K562 (cell line): ENCODE measurements around the gene HSD17B1. TPM values are rescaled to one million over a fixed set of nuclear protein-coding genes. Genes with fewer than 3 reads are reported as not detected.

Experiments
- CBFA2T2 ChIP-seq: fragments of 450-650 bp; conservative IDR thresholded peaks from 2 replicates; pipeline ENCODE4 v1.6.1; 2017; ENCODE audit warnings: mild to moderate bottlenecking
- CBFA2T3 ChIP-seq: fragments of 450-650 bp; IDR thresholded peaks from 2 replicates; pipeline ENCODE4 v1.6.1; 2017
- E2F6 ChIP-seq, 2 experiments: IDR thresholded peaks; 2 replicates each; pipeline ENCODE4 v1.6.1; 2011; ENCODE audit warnings: borderline replicate concordance in 1 of 2, control low read depth in 1 of 2, low read depth in 1 of 2, low read length in 1 of 2, mild to moderate bottlenecking in 1 of 2, mixed read lengths in 1 of 2, moderate library complexity in 1 of 2; ENCODE audit not compliant: insufficient read depth in 1 of 2, insufficient read length in 1 of 2, poor library complexity in 1 of 2, severe bottlenecking in 1 of 2; ENCODE audit errors: extremely low read depth in 1 of 2
- E2F8 ChIP-seq: fragments of 450-650 bp; IDR thresholded peaks from 2 replicates; pipeline ENCODE4 v1.7.1; 2018; ENCODE audit warnings: mild to moderate bottlenecking, low read depth; ENCODE audit not compliant: partially characterized antibody
- IFI16 ChIP-seq: fragments of 250-450 bp; sonication (Bioruptor Pico); IDR thresholded peaks from 2 replicates; pipeline ENCODE4 v2.1.2; 2022; ENCODE audit warnings: mild to moderate bottlenecking, inconsistent platforms
- NCOA4 ChIP-seq: fragments of 450-650 bp; IDR thresholded peaks from 2 replicates; pipeline ENCODE4 v1.6.1; 2018; ENCODE audit warnings: mild to moderate bottlenecking; ENCODE audit not compliant: partially characterized antibody
- NR2C2 ChIP-seq, 2 experiments: fragments of 200-800 bp in 1 of 2; sonication (Bioruptor generic) in 1 of 2; sonication (generic) in 1 of 2; formaldehyde crosslinking in 1 of 2; IDR thresholded peaks; 2 replicates each; pipeline versions ENCODE4 v1.6.1 to v1.8.0; 2016 to 2022; ENCODE audit warnings: mild to moderate bottlenecking in 1 of 2, missing compliant biosample characterization in 1 of 2, missing genetic modification characterization in 1 of 2, missing genetic modification reagents in 1 of 2
- PHB ChIP-seq: fragments of 250-450 bp; sonication (Bioruptor Pico); IDR thresholded peaks from 2 replicates; pipeline ENCODE4 v1.5.0; 2021
- PTBP1 ChIP-seq: fragments of 200-400 bp; formaldehyde crosslinking; IDR thresholded peaks from 2 replicates; pipeline ENCODE4 v1.6.1; 2017; ENCODE audit warnings: low read depth, low read length
- TCF3 ChIP-seq: sonication (generic); formaldehyde crosslinking; IDR thresholded peaks from 2 replicates; pipeline ENCODE4 v1.4.0; 2020; ENCODE audit warnings: mild to moderate bottlenecking, missing genetic modification reagents
- ZBED1 ChIP-seq: IDR thresholded peaks from 2 replicates; pipeline ENCODE4 v1.6.1; 2014
- ZBTB49 ChIP-seq: sonication (generic); formaldehyde crosslinking; IDR thresholded peaks from 2 replicates; pipeline ENCODE4 v1.8.0; 2022; ENCODE audit warnings: missing genetic modification reagents, mild to moderate bottlenecking, borderline replicate concordance
- ZBTB5 ChIP-seq: fragments of 450-650 bp; IDR thresholded peaks from 2 replicates; pipeline ENCODE4 v1.6.1; 2017; ENCODE audit warnings: antibody characterized with exemption
- ZNF134 ChIP-seq: fragments of 250-450 bp; sonication (Bioruptor Pico); conservative IDR thresholded peaks from 2 replicates; pipeline ENCODE4 v1.4.0; 2020
- ZNF212 ChIP-seq: fragments of 450-650 bp; formaldehyde crosslinking; IDR thresholded peaks from 2 replicates; pipeline ENCODE4 v1.4.0; 2020; ENCODE audit warnings: mild to moderate bottlenecking
- ZNF24 ChIP-seq: fragments of 450-650 bp; IDR thresholded peaks from 2 replicates; pipeline ENCODE4 v1.6.1; 2016
- ZSCAN32 ChIP-seq: fragments of 450-650 bp; formaldehyde crosslinking; IDR thresholded peaks from 2 replicates; pipeline ENCODE4 v1.4.0; 2020; ENCODE audit warnings: mild to moderate bottlenecking, moderate library complexity
- polyA plus RNA-seq, 8 experiments: library from polyadenylated mRNA; depleted of rRNA in 4 of 8; stranded (reverse) in 5 of 8; unstranded in 3 of 8; fragments of >200 nt; fragmentation: Nextera tagmentation in 2 of 8; fragmentation: Illumina TruSeq in 1 of 8; extraction: Ambion mirVana in 2 of 8; extraction: Trizol in 1 of 8; gene quantifications; 2 replicates each; pipeline versions ENCODE4 v1.2.1 to v1.2.3, GENCODE V29; 2011 to 2014; ENCODE audit warnings: inconsistent platforms in 1 of 8, missing spikeins in 1 of 8
- total RNA-seq, 7 experiments: library from RNA; depleted of rRNA in 6 of 7; stranded (reverse); fragments of >200 nt in 6 of 7; fragmentation: Illumina TruSeq in 2 of 7; extraction: Trizol in 2 of 7; gene quantifications; 2 replicates each; pipeline versions ENCODE4 v1.2.1 to v1.2.3, GENCODE V29; 2011 to 2021; ENCODE audit warnings: low replicate concordance in 1 of 7

Gene HSD17B1
- total and polyA plus RNA-seq, 9 of the 15 experiments (the other 6 are each of a cell fraction or from before 2014, with no cell fraction given): 0.55 to 21.1 (median 3.6) TPM

GRCh38 chr17:42536372-42537155 lies 16.2 kb upstream of the HSD17B1 start (continued):
- TF ChIP-seq PTBP1 (0 out of 2 replicates have a peak, but pooled peaks have one; percentile 15), ZSCAN32 (no peak), TCF3 (CRISPR knock-in tag) (no peak), NCOA4 (no peak), NR2C2 (CRISPR knock-in tag; IDR thresholded peaks at IDR 0.05) (no peak), NR2C2 (tag; IDR thresholded peaks at IDR 0.05) (no peak), ZBED1 (no peak), E2F6 (IDR thresholded peaks at IDR 0.05; ENCODE audit: borderline replicate concordance in 1 of 2, extremely low read depth in 1 of 2, insufficient read depth in 1 of 2, insufficient read length in 1 of 2, low read depth in 1 of 2, low read length in 1 of 2, poor library complexity in 1 of 2, severe bottlenecking in 1 of 2) (peak; percentile 23 to 58), ZNF24 (peak; percentile 10; the same call in 1 of the 2 replicates), E2F8 (no peak), CBFA2T3 (peak; percentile 43), PHB (0 out of 2 replicates have a peak, but pooled peaks have one; percentile 41), IFI16 (CRISPR knock-in tag) (no peak), CBFA2T2 (no peak; the same call in 1 of the 2 replicates), ZNF212 (no peak), ZBTB5 (no peak), ZBTB49 (CRISPR knock-in tag) (no peak), ZNF134 (CRISPR knock-in tag) (no peak)
